Neural cell (in vitro differentiated cells): Measurements from ENCODE around the gene EEIG1. TPM values are rescaled to one million over a fixed set of nuclear protein-coding genes. Genes with fewer than 3 reads are reported as not detected.

Source experiments
- H2AFZ ChIP-seq: fragments of 200-600, 300-800 bp; sonication (generic), shearing (Covaris generic); 2 replicates; pipeline ENCODE4 v1.6.0; 2014; ENCODE audit warnings: low read depth, mild to moderate bottlenecking, antibody characterized with exemption, low read length, moderate library complexity
- H3F3A ChIP-seq: fragments of 200-600 bp; shearing (Covaris generic); 2 replicates; pipeline ENCODE4 v1.6.1; 2016; ENCODE audit warnings: mild to moderate bottlenecking, moderate library complexity, mixed read lengths, antibody characterized with exemption, low read length; ENCODE audit not compliant: insufficient read depth, poor library complexity, severe bottlenecking
- H3K27ac ChIP-seq: fragments of 200-600, 300-800 bp; sonication (generic), shearing (Covaris generic); 2 replicates; pipeline ENCODE4 v1.5.1; 2014; ENCODE audit warnings: mild to moderate bottlenecking, low read length, moderate library complexity
- H3K27me3 ChIP-seq: fragments of 300-800, 200-600 bp; sonication (generic), shearing (Covaris generic); 2 replicates; pipeline ENCODE4 v1.6.0; 2014; ENCODE audit warnings: mild to moderate bottlenecking, low read depth, low read length, moderate library complexity; ENCODE audit not compliant: insufficient read depth
- H3K36me3 ChIP-seq: fragments of 300-800, 200-600 bp; sonication (generic), shearing (Covaris generic); 2 replicates; pipeline ENCODE4 v1.5.1; 2014; ENCODE audit warnings: mild to moderate bottlenecking, antibody characterized with exemption, low read length, moderate library complexity; ENCODE audit not compliant: insufficient read depth
- H3K4me2 ChIP-seq: fragments of 300-800, 200-600 bp; sonication (generic), shearing (Covaris generic); 2 replicates; pipeline ENCODE4 v1.6.0; 2014; ENCODE audit warnings: mild to moderate bottlenecking, low read length
- H3K4me3 ChIP-seq: fragments of 300-800, 200-600 bp; sonication (generic), shearing (Covaris generic); 2 replicates; pipeline ENCODE4 v1.5.1; 2014; ENCODE audit warnings: mild to moderate bottlenecking, low read length, moderate library complexity
- H3K79me2 ChIP-seq: fragments of 200-600 bp; shearing (Covaris generic); replicated peaks from 2 replicates; pipeline ENCODE4 v1.6.0; 2014; ENCODE audit warnings: mild to moderate bottlenecking, low read length, moderate library complexity; ENCODE audit not compliant: insufficient read depth
- H3K9ac ChIP-seq: fragments of 300-800, 200-600 bp; sonication (generic), shearing (Covaris generic); 2 replicates; pipeline ENCODE4 v1.6.1; 2016; ENCODE audit warnings: mild to moderate bottlenecking, low read length, mixed read lengths
- H3K9me2 ChIP-seq: fragments of 200-600 bp; shearing (Covaris generic); 2 replicates; pipeline ENCODE4 v1.6.1; 2016; ENCODE audit warnings: mild to moderate bottlenecking, low read length, mixed read lengths; ENCODE audit not compliant: insufficient read depth
- H3K9me3 ChIP-seq: fragments of 200-600, 300-800 bp; sonication (generic), shearing (Covaris generic); 2 replicates; pipeline ENCODE4 v1.6.1; 2016; ENCODE audit warnings: mild to moderate bottlenecking, mixed run types, low read length, moderate library complexity, mixed read lengths
- H4K20me1 ChIP-seq: fragments of 200-600 bp; shearing (Covaris generic); 2 replicates; pipeline ENCODE4 v1.6.1; 2016; ENCODE audit warnings: mild to moderate bottlenecking, mixed run types; ENCODE audit not compliant: insufficient read depth
- EP300 ChIP-seq: fragments of 450-650 bp; conservative IDR thresholded peaks from 2 replicates; pipeline ENCODE4 v1.6.1; 2014; ENCODE audit warnings: antibody characterized with exemption, mild to moderate bottlenecking, moderate library complexity; ENCODE audit not compliant: poor library complexity, severe bottlenecking
- EZH2 ChIP-seq: fragments of 200-600, 300-800 bp; shearing (Covaris generic), sonication (generic); IDR thresholded peaks from 2 replicates; pipeline ENCODE4 v1.6.1; 2014; ENCODE audit warnings: antibody characterized with exemption, low read length, borderline replicate concordance, mild to moderate bottlenecking; ENCODE audit not compliant: insufficient read depth, poor library complexity, severe bottlenecking
- MXI1 ChIP-seq: fragments of 450-650 bp; conservative IDR thresholded peaks from 2 replicates; pipeline ENCODE4 v1.6.1; 2014; ENCODE audit warnings: antibody characterized with exemption, mild to moderate bottlenecking; ENCODE audit not compliant: poor library complexity, severe bottlenecking
- POLR2AphosphoS5 ChIP-seq: IDR thresholded peaks from 2 replicates; pipeline ENCODE4 v1.6.1; 2012
- RAD21 ChIP-seq: fragments of 450-650 bp; conservative IDR thresholded peaks from 2 replicates; pipeline ENCODE4 v1.6.1; 2014; ENCODE audit warnings: antibody characterized with exemption, mild to moderate bottlenecking, moderate library complexity
- REST ChIP-seq: IDR thresholded peaks from 2 replicates; pipeline ENCODE4 v1.6.1; 2012; ENCODE audit warnings: borderline replicate concordance
- SMC3 ChIP-seq: fragments of 450-650 bp; conservative IDR thresholded peaks from 2 replicates; pipeline ENCODE4 v1.6.1; 2014; ENCODE audit warnings: antibody characterized with exemption, mild to moderate bottlenecking, moderate library complexity; ENCODE audit not compliant: poor library complexity
- TAF1 ChIP-seq: IDR thresholded peaks from 2 replicates; pipeline ENCODE4 v1.6.1; 2012; ENCODE audit warnings: low read depth
- polyA plus RNA-seq: library from polyadenylated mRNA; depleted of rRNA; stranded (reverse); fragments of >200 nt; gene quantifications from 2 replicates; pipeline ENCODE4 v1.2.3, GENCODE V29; 2014
- TF ChIP-seq, protein P1 (sequence below): fragments of 450-650 bp; IDR thresholded peaks from 2 replicates; pipeline ENCODE4 v1.5.1; 2014; ENCODE audit warnings: antibody characterized with exemption, mild to moderate bottlenecking, moderate library complexity; ENCODE audit not compliant: poor library complexity, severe bottlenecking

Gene EEIG1
- polyA plus RNA-seq, 1 donor from 2014 or later = 6.7 TPM

DNA sequence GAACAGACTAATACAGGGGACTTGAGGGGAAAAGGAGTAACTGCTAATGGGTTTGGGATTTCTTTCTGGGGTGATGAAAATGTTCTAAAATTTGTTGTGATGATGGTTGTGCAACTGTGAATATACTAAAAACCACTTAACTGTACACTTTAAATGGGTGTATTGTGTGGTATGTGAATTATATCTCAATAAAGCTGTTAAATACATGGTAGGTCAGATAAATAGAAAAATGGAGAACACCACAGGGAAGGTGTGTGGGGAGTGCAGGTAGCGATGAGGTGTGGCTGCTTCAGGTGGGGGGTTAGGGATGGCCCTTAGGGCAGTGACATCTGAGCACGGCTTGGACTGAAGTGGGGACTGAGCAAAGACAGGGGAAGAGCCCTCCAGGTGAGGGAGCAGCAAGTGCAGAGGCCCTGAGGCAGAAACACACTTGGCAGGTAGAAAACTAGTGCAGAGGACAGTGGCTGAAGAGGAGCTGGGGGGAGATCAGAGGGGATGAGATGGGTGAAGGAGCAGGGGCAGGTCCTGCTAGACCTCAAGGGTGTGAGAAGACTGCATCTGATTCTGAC, 20.9 kb downstream of the EEIG1 start:
- no peaks in the 10 kb centered on the region for H3F3A ChIP-seq
- no peak overlapping the region for H3K27ac ChIP-seq
- no peaks in the 10 kb centered on the region for H3K9me2 ChIP-seq
- no peaks in the 10 kb centered on the region for H3K36me3 ChIP-seq
- no peak overlapping the region for H2AFZ ChIP-seq
- no peaks in the 10 kb centered on the region for H3K9me3 ChIP-seq
- H3K79me2 ChIP-seq = peaks cover 15% of the 10 kb centered on the region
- TF ChIP-seq TAF1 (no peak), EZH2 (no peak), RAD21 (no peak), MXI1 (no peak), POLR2AphosphoS5 (no peak), SMC3 (no peak), REST (no peak), EP300 (no peak)
- TF ChIP-seq, protein P1, sequence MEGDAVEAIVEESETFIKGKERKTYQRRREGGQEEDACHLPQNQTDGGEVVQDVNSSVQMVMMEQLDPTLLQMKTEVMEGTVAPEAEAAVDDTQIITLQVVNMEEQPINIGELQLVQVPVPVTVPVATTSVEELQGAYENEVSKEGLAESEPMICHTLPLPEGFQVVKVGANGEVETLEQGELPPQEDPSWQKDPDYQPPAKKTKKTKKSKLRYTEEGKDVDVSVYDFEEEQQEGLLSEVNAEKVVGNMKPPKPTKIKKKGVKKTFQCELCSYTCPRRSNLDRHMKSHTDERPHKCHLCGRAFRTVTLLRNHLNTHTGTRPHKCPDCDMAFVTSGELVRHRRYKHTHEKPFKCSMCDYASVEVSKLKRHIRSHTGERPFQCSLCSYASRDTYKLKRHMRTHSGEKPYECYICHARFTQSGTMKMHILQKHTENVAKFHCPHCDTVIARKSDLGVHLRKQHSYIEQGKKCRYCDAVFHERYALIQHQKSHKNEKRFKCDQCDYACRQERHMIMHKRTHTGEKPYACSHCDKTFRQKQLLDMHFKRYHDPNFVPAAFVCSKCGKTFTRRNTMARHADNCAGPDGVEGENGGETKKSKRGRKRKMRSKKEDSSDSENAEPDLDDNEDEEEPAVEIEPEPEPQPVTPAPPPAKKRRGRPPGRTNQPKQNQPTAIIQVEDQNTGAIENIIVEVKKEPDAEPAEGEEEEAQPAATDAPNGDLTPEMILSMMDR = no peak
- H4K20me1 ChIP-seq = no peaks in the 10 kb centered on the region
- H3K4me3 ChIP-seq = no peak overlapping the region
- no peak overlapping the region for H3K4me2 ChIP-seq
- no peak overlapping the region for H3K9ac ChIP-seq
- H3K27me3 ChIP-seq = no peaks in the 10 kb centered on the region

GRCh38 chr9:127959398-127959797, 21.4 kb downstream of the EEIG1 start:
- H4K20me1 ChIP-seq = no peaks in the 10 kb centered on the region
- no peaks in the 10 kb centered on the region for H3K9me2 ChIP-seq
- no peak overlapping the region for H3K4me3 ChIP-seq
- no peak overlapping the region for H3K9ac ChIP-seq
- no peak overlapping the region for H3K27ac ChIP-seq
- no peak overlapping the region for H2AFZ ChIP-seq
- H3K79me2 ChIP-seq = peaks cover 17% of the 10 kb centered on the region
- H3K9me3 ChIP-seq = no peaks in the 10 kb centered on the region
- H3F3A ChIP-seq = no peaks in the 10 kb centered on the region
- H3K4me2 ChIP-seq = no peak overlapping the region
- no peaks in the 10 kb centered on the region for H3K27me3 ChIP-seq
- H3K36me3 ChIP-seq = no peaks in the 10 kb centered on the region
- TF ChIP-seq MXI1 (no peak), SMC3 (no peak), EZH2 (no peak), RAD21 (no peak), TAF1 (no peak), REST (no peak), POLR2AphosphoS5 (no peak), EP300 (no peak)
- TF ChIP-seq, protein P1 = no peak
